HG03571 (cell line): ENCODE measurements around the gene DAP3.
"Not testable (repeated sequence)": the region's sequence is repeated elsewhere in the genome, so short reads cannot be mapped to it uniquely, and the experiment has no call there.

Source experiments
- ATAC-seq: cut with Tn5 transposase; IDR thresholded peaks from one replicate; pipeline ENCODE4 v1.9.1; 2021; ENCODE audit not compliant: unreplicated experiment

Gene DAP3

DNA sequence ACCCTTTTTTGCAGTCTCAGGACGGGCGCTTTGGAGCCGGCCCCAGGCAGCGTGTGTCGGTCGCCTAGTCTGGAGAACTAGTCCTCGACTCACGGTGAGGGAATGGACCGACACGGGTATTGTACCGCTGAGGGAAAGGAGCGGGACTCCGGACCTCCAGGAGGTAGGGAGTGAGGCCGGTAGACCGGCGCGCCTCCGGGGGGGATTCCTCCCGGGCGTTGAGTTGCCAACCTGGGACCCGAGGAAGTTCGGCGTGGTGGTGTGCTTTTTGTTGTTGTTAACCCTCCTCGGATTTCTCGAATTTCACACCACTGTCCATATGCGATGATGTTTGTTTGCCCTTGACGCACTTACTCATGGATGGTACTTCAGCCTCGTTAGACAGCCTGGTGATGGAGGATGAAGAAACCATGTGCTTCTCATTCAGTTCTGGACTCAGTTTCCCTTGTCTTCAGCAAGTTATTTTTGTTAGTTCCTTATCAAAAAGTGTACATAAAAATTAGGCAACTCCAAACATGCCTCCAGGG, at the start of gene DAP3:
Gene DAP3 (plus strand): TSS at position 11 of the 527 bp plus-strand sequence. CDS start 20,689 bp downstream, outside the sequence.
- not testable (repeated sequence) for ATAC-seq

DNA sequence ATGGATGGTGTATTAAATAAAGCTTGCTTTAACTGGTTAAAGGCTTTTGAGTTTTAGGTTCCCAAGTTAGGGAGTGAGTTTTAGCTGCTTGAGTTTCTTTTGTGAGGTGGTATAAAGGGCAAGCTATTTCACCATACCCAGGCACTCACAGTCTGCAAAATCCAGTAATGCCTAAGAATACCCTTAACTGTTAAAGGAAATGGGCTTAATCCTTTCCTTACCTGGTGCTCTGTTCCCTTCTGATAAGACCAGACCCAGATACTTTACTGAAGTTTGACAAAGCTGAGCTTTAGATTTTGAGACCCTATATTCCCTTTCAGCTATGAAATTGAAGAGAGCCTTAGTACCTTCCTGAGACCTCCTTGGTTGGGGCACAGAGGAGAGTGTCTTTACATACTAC, 48.5 kb upstream of the DAP3 start:
- no peak for ATAC-seq

GRCh38 chr1:155642559-155643180, 46.2 kb upstream of the DAP3 start:
- ATAC-seq, result not testable (repeated sequence)

GRCh38 chr1:155643230-155643629, 45.7 kb upstream of the DAP3 start:
- no peak for ATAC-seq

DNA sequence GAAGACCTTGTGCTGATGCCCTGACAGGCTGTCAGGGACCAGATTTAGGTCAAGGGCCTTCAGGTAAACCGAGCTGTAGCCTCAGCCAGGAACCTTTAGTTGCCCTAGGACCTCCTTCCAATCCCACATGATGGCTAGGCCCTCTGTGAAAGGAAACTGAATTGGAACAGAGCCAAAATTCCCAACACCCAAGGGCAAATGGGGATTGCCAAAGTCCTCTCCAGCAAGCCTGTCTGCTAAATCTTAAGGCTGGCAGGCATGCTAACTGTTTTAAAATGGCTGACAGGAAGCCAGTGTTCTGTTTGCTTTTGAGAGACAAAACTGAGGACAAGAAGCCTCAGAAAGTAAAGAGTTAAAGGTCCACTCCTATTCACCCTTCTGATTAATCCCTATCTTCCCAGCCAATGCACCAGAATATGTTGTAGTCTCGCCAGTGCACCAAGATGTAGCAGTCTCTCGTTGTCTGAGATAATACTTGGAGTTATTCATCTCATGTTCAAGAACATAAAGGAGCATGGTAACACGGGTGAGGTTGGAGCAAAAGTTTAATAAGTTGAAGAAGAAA, 43.8 kb upstream of the DAP3 start:
- no peak for ATAC-seq

DNA sequence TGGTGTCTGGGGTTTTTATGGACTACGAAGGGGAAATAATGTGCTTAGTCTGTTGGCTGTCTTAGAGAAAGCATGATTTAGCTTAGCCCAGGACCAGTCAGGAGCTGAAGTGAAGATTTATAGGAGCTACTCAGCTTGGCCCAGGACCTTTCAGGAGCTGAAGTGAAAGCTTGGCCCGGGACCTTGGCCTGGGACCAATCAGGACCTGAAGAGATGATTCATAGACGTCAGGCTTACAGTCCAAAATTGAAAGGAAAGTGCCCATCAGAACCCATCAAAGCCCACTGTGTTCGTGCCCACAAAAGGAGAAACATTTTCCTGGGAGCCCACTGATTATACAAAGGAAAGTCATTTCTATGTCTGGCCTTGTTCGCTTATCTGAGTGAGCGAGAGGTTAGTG, 43.2 kb upstream of the DAP3 start:
- no peak for ATAC-seq

- ATAC-seq, result no peak
These were observed 42.6 kb upstream of the DAP3 start for GRCh38 chr1:155646307-155646706.

DNA sequence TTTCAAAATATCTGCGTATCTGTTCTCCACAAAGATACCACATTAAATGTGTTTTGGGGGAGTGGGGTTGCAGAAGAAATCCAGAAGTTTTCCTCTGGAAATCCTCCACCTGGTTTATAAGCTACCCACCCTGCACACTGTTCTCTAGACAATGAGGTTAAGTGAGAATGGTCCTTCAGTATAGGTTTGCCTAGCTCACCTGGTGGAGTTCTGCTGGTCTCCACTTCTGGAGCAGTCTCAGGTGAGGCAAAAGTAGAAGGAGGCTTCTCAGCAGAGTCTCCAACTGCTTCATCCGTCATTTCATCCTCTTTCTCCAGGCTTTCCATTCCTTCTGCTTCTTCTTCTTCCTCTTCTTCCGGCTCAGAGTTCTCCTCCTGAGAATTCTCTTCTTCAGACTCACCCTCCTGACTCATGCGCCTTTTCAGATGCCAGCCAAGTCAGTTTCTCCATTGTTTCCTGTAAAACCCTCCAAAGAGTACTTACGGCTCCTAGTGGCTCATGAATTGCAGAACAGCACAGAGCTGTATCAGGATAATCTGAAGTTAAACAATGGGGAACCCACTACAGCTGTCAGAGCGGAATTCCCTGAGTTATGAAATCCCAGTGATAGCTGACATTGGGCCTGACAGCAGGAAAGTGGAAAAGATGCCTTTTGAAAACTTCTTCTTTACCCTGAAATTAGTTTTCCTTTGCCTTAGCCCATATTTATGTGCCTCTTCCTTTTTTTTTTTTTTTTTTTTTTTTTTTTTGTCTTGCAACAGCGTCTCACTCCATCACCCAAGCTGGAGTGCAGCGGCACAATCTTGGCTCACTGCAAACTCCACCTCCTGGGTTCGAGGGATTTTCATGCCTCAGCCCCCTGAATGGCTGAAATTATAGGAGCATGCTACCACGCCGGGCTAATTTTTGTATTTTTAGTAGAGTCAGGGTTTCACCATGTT, 40.4 kb upstream of the DAP3 start:
- no peak for ATAC-seq

DNA sequence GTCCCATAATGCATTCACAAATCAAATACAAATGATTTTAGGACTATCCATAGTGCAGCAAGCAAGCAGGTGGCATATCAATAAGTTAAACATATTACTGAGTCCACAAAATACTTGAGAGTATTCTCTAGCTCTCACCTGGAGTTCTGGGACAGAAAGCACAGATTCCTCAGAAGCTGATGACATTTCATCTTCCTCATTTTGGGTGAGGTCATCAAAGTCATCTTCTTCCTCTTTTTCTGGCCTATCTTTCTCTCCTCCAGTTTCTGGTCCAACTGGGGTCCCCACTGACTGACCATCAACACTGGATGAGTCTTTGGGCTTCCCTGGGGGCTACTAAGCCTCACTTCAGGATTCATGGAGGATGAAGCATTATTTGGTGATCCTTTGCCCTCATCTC, 39.2 kb upstream of the DAP3 start:
- ATAC-seq, result no peak

DNA sequence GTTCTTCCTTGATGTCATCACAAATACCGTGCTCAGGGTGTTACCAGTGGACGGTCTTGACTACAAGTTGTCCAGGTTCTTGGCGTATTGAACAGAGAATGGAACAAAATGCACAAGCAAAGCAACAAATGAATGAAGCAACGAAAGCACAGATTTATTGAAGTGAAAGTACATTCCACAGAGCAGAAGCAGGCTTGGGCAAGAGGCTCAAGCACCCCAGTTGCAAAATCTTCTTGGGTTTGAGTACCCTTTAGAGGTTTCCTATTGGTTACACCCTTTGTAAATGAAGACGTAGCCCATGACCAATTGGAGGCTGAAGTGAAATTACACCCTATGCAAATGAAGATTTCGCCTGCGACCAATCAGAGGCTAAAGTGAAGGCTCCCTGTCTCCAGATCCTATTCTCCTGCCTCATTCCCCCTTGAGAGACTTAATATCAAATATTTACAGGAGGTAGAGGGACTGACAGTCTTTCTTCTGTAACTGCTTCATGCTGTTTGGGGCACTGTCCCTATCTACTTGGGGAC, 38.6 kb upstream of the DAP3 start:
- ATAC-seq, result no peak

- ATAC-seq, result no peak
These were observed 36.8 kb upstream of the DAP3 start for GRCh38 chr1:155651861-155652661.

GRCh38 chr1:155652951-155653350, 35.9 kb upstream of the DAP3 start:
- no peak for ATAC-seq

DNA sequence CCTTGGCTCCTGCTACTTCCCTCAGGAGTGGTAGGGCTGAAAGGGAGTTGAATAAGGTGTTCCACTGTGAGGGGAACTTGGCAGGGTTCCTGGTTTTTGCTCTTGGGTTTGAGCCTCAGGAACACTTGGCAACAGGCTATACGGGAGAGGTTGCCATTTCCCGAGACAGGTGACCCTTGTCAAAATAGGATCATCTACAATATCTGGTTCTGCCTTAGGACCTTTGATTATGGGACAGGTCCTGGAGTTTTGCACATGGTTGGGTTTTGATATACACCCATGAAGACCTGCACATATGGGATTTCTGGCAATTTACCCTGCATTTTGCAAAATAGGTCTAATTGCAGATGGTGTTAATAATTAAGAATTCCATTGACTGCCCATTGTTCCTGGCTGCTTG, 31.4 kb upstream of the DAP3 start:
- no peak for ATAC-seq

DNA sequence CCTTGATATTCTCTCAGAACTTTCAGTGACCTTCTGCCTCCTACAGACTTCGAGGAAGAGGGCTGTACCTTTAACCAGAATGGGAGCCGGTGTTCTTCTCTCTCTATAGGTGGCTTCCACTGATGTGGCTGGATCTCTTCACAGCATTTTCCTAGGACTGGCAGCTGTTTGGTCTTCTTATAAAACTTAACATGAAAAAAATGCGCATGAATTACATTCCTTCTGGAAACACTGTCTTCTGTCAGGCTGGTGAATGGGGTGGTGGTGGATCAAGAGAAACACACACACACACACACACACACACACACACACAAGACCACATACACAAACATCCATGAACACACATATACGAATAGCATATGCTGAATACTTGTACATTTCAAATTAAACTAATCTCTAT, 27.7 kb upstream of the DAP3 start:
- not testable (repeated sequence) for ATAC-seq

DNA sequence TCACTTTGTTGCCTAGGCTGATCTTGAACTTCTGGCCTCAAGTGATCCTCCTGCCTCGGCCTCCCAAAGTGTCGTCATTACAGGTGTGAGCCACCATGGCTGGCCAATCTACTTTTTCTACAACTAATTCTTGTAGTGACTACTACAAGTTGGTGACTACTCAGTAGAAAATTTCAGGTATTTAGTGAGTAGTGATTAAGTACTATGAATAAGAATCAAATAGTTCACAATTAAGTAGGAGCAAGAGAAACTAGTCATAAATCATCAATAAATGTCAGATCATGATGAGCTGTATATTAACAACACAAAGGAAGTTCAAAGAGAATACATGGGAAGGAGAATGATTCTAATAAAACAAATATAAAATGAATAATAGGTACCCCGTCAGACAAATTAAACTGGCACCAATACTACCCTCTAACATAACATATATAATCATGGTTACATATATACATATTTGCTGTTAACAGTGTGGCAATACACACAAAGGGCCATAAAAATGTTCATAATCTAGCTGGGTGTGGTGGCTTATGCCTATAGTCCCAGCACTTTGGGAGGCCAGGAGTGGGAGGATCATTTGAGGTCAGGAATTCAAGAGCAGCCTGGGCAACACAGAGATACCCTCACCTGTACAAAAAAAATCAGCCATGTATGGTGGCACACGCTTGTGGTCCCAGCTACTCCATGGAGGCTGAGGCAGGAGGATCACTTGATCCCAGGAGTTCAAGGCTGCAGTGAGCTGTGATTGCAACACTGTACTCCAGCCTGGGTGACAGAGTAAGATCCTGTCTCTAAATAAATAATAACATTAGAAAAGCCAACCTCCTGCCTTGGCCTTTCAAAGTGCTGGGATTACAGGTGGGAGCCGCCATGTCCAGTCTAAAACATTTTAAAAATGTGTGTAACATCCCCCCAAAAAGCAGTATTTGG, 19.4 kb upstream of the DAP3 start:
- no peak for ATAC-seq

DNA sequence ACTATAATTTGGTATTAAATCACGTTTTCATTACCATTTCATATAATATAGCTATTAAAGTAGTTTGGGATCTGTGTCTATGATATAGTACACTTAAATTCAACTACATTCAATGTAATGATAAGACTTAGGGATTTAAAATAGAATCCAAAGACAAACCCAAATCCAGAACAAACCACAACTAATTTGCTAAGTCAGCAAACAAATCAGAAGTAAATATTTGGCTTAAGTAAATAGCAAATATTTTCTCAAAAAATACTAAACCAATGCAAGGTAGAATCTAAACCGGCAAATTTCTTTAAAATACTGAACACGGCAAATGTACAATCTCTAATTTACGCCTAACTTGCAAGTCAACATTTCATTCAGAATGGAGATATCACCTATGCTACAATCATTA, 17.1 kb upstream of the DAP3 start:
- no peak for ATAC-seq

- ATAC-seq, result no peak
These were observed 15.9 kb upstream of the DAP3 start for GRCh38 chr1:155673003-155673402.

GRCh38 chr1:155678027-155678426, 10.9 kb upstream of the DAP3 start:
- no peak for ATAC-seq

DNA sequence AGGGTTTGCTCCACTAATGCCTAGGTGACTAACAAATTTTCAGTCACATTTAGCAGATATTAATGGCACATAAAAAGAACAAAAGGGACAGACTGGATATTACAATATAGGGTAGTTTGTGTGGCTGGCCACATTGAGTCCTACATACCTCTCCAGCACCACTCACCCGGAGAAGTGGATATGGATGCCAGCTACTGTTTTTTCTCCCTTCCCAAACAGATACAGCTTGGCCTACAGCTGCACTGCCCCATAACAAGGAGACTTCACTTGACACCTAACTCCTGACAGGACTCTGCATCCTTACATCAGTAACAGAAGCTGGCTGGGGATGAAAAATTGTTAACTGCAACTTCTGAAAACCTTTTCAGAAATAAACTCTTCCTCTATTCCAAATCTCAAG, 9.9 kb upstream of the DAP3 start:
- ATAC-seq, result not testable (repeated sequence)

DNA sequence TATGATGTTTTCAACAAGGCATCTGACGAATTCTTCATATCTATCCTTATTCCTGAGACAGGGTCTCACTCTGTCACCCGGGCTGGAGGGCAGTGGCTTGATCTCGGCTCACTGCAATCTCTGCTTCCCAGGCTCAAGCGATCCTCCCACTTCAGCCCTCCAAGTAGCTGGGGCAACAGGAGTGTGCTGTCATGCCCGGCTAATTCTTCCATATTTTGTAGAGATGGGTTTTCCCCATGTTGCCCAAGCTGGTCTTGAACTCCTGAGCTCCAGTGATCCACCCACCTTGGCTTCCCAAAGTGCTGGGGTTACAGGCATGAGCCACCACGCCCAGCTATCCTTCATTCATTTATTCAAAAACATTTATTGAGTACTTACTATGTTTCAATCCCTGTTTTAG, 8.4 kb upstream of the DAP3 start:
- no peak for ATAC-seq
